ENCODE results near the gene SLCO4A1.

SLCO4A1 gene

GRCh38 chr20:62658593-62659178 lies 16.4 kb downstream of the SLCO4A1 start:
- no peak for DNase-seq (ENCODE audit: low spot score)
- H4K8ac ChIP-seq (ENCODE audit: low read depth, low read length), result no peak overlapping the region
- H3K27me3 ChIP-seq (ENCODE audit: control insufficient read depth in 3 of 3, insufficient read depth in 3 of 3, low read depth in 1 of 3, low read length in 3 of 3), result peaks cover 0 to 31% (median 0%) of the 10 kb centered on the region in 3 experiments
- no peak overlapping the region for H3K4me3 ChIP-seq (ENCODE audit: low read length in 2 of 2)
- H3K36me3 ChIP-seq (replicated peaks in 1 of 2; ENCODE audit: control insufficient read depth in 2 of 2, insufficient read depth in 2 of 2, low read length in 2 of 2), result no peaks in the 10 kb centered on the region
- no peak overlapping the region for H2AFZ ChIP-seq (ENCODE audit: low read length)
- no peak overlapping the region for H2BK12ac ChIP-seq (ENCODE audit: low read length)
- H3K9me3 ChIP-seq (replicated peaks in 1 of 2; ENCODE audit: control insufficient read depth in 2 of 2, insufficient read depth in 1 of 2, low read depth in 1 of 2, low read length in 2 of 2), result no peaks in the 10 kb centered on the region
- H3K4ac ChIP-seq (ENCODE audit: low read length), result no peak overlapping the region
- H2BK120ac ChIP-seq (ENCODE audit: low read depth, low read length), result peak overlapping the region; percentile 81
- WGBS, 2 donors (ENCODE audit: extremely low coverage in 2 of 2, insufficient read length in 2 of 2, insufficient replicate concordance in 1 of 2), result no CpG with 5 or more reads among the region's 25 CpGs
- no peak overlapping the region for H3K23ac ChIP-seq (ENCODE audit: low read depth, low read length, poor library complexity)
- H2BK15ac ChIP-seq (ENCODE audit: low read length), result no peak overlapping the region
- H4K91ac ChIP-seq (ENCODE audit: low read depth, low read length, poor library complexity), result no peak overlapping the region
- H2AK5ac ChIP-seq (ENCODE audit: low read depth, low read length), result peak overlapping the region; percentile 37
- H3K27ac ChIP-seq (replicated peaks; ENCODE audit: low read length), result no peak overlapping the region
- H3K14ac ChIP-seq (ENCODE audit: low read length), result no peak overlapping the region
- H3K4me2 ChIP-seq (ENCODE audit: insufficient read depth, low read length, poor library complexity, severe bottlenecking), result no peak overlapping the region
- peaks cover 8% of the 10 kb centered on the region for H3K79me1 ChIP-seq (ENCODE audit: low read depth, low read length)
- H3K18ac ChIP-seq (ENCODE audit: low read length), result peak overlapping the region; percentile 38
- H2BK5ac ChIP-seq (ENCODE audit: low read length), result no peak overlapping the region
- no peak overlapping the region for H3K9ac ChIP-seq (ENCODE audit: low read depth, low read length, poor library complexity)
- H3K4me1 ChIP-seq (ENCODE audit: control insufficient read depth in 2 of 2, insufficient read depth in 1 of 2, low read depth in 1 of 2, low read length in 2 of 2), result peaks cover 7% of the 10 kb centered on the region in 2 donors

DNA sequence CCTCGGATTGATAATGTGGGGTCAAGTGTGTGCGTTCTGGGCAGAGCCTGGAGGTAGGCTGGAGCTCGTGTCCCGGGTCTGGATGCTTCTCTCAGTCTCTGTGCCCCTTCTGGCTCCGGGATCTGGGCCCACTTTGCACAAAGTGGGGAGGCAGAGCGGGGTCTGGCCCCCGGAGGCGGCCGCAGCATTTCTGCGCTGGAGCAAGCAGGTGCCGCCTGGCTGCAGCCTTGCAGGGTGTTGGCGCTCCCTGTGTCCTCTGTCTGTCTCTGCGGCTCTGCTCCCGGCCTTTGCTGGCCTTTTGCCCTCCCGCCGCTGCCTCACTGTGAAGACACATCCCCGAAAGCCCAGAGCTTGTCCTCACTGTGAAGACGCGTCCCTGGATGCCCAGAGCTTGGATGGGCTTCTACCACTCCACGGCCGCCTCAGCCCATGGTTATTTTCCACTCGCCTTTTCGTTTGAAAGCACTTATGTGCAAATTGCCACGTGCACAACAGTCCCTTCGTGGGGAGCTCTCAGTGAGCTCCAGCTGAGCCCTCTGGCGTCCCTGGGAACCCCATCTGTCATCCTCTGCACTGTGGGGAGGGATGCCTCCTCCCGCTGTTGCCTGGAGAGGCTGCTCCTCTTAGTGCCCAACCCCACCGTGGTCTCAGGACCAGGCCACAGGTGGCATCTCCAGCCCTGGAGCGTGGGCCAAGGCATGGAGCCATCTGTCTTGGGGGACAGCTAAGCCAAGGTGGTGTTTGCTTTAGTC lies 17.4 kb downstream of the SLCO4A1 start:
- Histone ChIP-seq H3K4ac (ENCODE audit: low read length) (no peak overlapping the region), H3K9me3 (replicated peaks in 1 of 2; ENCODE audit: control insufficient read depth in 2 of 2, insufficient read depth in 1 of 2, low read depth in 1 of 2, low read length in 2 of 2) (no peaks in the 10 kb centered on the region), H3K14ac (ENCODE audit: low read length) (peak overlapping the region; percentile 47), H2BK15ac (ENCODE audit: low read length) (no peak overlapping the region), H3K27ac (replicated peaks; ENCODE audit: low read length) (no peak overlapping the region), H3K27me3 (ENCODE audit: control insufficient read depth in 3 of 3, insufficient read depth in 3 of 3, low read depth in 1 of 3, low read length in 3 of 3) (peaks cover 0 to 41% (median 0%) of the 10 kb centered on the region in 3 experiments), H3K23ac (ENCODE audit: low read depth, low read length, poor library complexity) (no peak overlapping the region), H2BK5ac (ENCODE audit: low read length) (no peak overlapping the region), H3K36me3 (replicated peaks in 1 of 2; ENCODE audit: control insufficient read depth in 2 of 2, insufficient read depth in 2 of 2, low read length in 2 of 2) (no peaks in the 10 kb centered on the region), H4K91ac (ENCODE audit: low read depth, low read length, poor library complexity) (no peak overlapping the region), H3K4me3 (ENCODE audit: low read length in 2 of 2) (no peak overlapping the region), H3K79me1 (ENCODE audit: low read depth, low read length) (peaks cover 8% of the 10 kb centered on the region), H3K9ac (ENCODE audit: low read depth, low read length, poor library complexity) (no peak overlapping the region), H4K8ac (ENCODE audit: low read depth, low read length) (no peak overlapping the region), H3K4me2 (ENCODE audit: insufficient read depth, low read length, poor library complexity, severe bottlenecking) (no peak overlapping the region), H3K18ac (ENCODE audit: low read length) (peak overlapping the region; percentile 48), H2BK120ac (ENCODE audit: low read depth, low read length) (peak overlapping the region; percentile 52), H2AFZ (ENCODE audit: low read length) (no peak overlapping the region), H2AK5ac (ENCODE audit: low read depth, low read length) (peak overlapping the region; percentile 42), H2BK12ac (ENCODE audit: low read length) (no peak overlapping the region), H3K4me1 (ENCODE audit: control insufficient read depth in 2 of 2, insufficient read depth in 1 of 2, low read depth in 1 of 2, low read length in 2 of 2) (peaks cover 8 to 12% of the 10 kb centered on the region in 2 donors)
- no peak for DNase-seq (ENCODE audit: low spot score)
- WGBS, 2 donors (ENCODE audit: extremely low coverage in 2 of 2, insufficient read length in 2 of 2, insufficient replicate concordance in 1 of 2), result no CpG with 5 or more reads among the region's 29 CpGs

- Histone ChIP-seq H4K8ac (ENCODE audit: low read depth, low read length) (no peak overlapping the region), H2AK5ac (ENCODE audit: low read depth, low read length) (no peak overlapping the region), H3K9ac (ENCODE audit: low read depth, low read length, poor library complexity) (no peak overlapping the region), H2BK12ac (ENCODE audit: low read length) (no peak overlapping the region), H3K4me2 (ENCODE audit: insufficient read depth, low read length, poor library complexity, severe bottlenecking) (no peak overlapping the region), H3K9me3 (replicated peaks in 1 of 2; ENCODE audit: control insufficient read depth in 2 of 2, insufficient read depth in 1 of 2, low read depth in 1 of 2, low read length in 2 of 2) (no peaks in the 10 kb centered on the region), H3K14ac (ENCODE audit: low read length) (peak overlapping the region; percentile 47), H3K4me1 (ENCODE audit: control insufficient read depth in 2 of 2, insufficient read depth in 1 of 2, low read depth in 1 of 2, low read length in 2 of 2) (peaks cover 8 to 12% of the 10 kb centered on the region in 2 donors), H4K91ac (ENCODE audit: low read depth, low read length, poor library complexity) (no peak overlapping the region), H3K27me3 (ENCODE audit: control insufficient read depth in 3 of 3, insufficient read depth in 3 of 3, low read depth in 1 of 3, low read length in 3 of 3) (peaks cover 0 to 46% (median 0%) of the 10 kb centered on the region in 3 experiments), H3K23ac (ENCODE audit: low read depth, low read length, poor library complexity) (no peak overlapping the region), H3K4me3 (ENCODE audit: low read length in 2 of 2) (no peak overlapping the region), H2BK15ac (ENCODE audit: low read length) (no peak overlapping the region), H3K79me1 (ENCODE audit: low read depth, low read length) (peaks cover 8% of the 10 kb centered on the region), H3K36me3 (replicated peaks in 1 of 2; ENCODE audit: control insufficient read depth in 2 of 2, insufficient read depth in 2 of 2, low read length in 2 of 2) (no peaks in the 10 kb centered on the region), H3K4ac (ENCODE audit: low read length) (no peak overlapping the region), H2BK120ac (ENCODE audit: low read depth, low read length) (no peak overlapping the region), H3K27ac (replicated peaks; ENCODE audit: low read length) (no peak overlapping the region), H2BK5ac (ENCODE audit: low read length) (no peak overlapping the region), H3K18ac (ENCODE audit: low read length) (peak overlapping the region; percentile 48), H2AFZ (ENCODE audit: low read length) (no peak overlapping the region)
- no CpG with 5 or more reads among the region's 15 CpGs for WGBS, 2 donors (ENCODE audit: extremely low coverage in 2 of 2, insufficient read length in 2 of 2, insufficient replicate concordance in 1 of 2)
- no peak for DNase-seq (ENCODE audit: low spot score)
These were observed 17.9 kb downstream of the SLCO4A1 start for GRCh38 chr20:62660240-62660615.

DNA sequence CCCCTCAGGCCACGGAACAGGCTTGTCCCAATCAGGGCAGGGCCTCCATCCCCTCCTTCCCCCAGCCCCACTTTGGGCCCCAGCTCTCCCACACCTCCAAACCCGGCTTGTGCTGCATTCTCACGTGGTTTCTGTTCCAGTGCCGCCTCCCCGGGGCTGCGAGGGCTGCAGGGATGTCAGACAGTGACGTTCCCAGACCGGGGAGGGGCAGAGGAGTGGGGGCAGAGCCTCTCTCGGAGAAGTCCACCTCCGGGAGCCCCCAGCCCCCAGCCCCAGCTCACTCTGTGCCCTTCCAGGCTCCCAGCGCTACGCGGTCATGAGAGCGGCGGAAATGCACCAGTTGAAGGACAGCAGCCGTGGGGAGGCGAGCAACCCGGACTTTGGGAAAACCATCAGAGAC lies 18.5 kb downstream of the SLCO4A1 start:
- Histone ChIP-seq H3K27ac (replicated peaks; ENCODE audit: low read length) (no peak overlapping the region), H3K27me3 (ENCODE audit: control insufficient read depth in 3 of 3, insufficient read depth in 3 of 3, low read depth in 1 of 3, low read length in 3 of 3) (peaks cover 0 to 47% (median 0%) of the 10 kb centered on the region in 3 experiments), H3K4me1 (ENCODE audit: control insufficient read depth in 2 of 2, insufficient read depth in 1 of 2, low read depth in 1 of 2, low read length in 2 of 2) (peaks cover 8 to 12% of the 10 kb centered on the region in 2 donors), H3K9me3 (replicated peaks in 1 of 2; ENCODE audit: control insufficient read depth in 2 of 2, insufficient read depth in 1 of 2, low read depth in 1 of 2, low read length in 2 of 2) (no peaks in the 10 kb centered on the region), H3K9ac (ENCODE audit: low read depth, low read length, poor library complexity) (peak overlapping the region; percentile 44), H3K79me1 (ENCODE audit: low read depth, low read length) (peaks cover 8% of the 10 kb centered on the region), H2BK15ac (ENCODE audit: low read length) (no peak overlapping the region), H2BK12ac (ENCODE audit: low read length) (no peak overlapping the region), H3K18ac (ENCODE audit: low read length) (peak overlapping the region; percentile 80), H3K4ac (ENCODE audit: low read length) (no peak overlapping the region), H3K36me3 (replicated peaks in 1 of 2; ENCODE audit: control insufficient read depth in 2 of 2, insufficient read depth in 2 of 2, low read length in 2 of 2) (no peaks in the 10 kb centered on the region), H4K91ac (ENCODE audit: low read depth, low read length, poor library complexity) (no peak overlapping the region), H2BK120ac (ENCODE audit: low read depth, low read length) (no peak overlapping the region), H3K4me3 (ENCODE audit: low read length in 2 of 2) (no peak overlapping the region), H3K23ac (ENCODE audit: low read depth, low read length, poor library complexity) (peak overlapping the region; percentile 80), H2BK5ac (ENCODE audit: low read length) (no peak overlapping the region), H3K4me2 (ENCODE audit: insufficient read depth, low read length, poor library complexity, severe bottlenecking) (no peak overlapping the region), H2AK5ac (ENCODE audit: low read depth, low read length) (no peak overlapping the region), H4K8ac (ENCODE audit: low read depth, low read length) (peak overlapping the region; percentile 98), H3K14ac (ENCODE audit: low read length) (no peak overlapping the region), H2AFZ (ENCODE audit: low read length) (no peak overlapping the region)
- no peak for DNase-seq (ENCODE audit: low spot score)
- WGBS, 2 donors (ENCODE audit: extremely low coverage in 2 of 2, insufficient read length in 2 of 2, insufficient replicate concordance in 1 of 2), result no CpG with 5 or more reads among the region's 18 CpGs
